Smooth muscle cell (in vitro differentiated cells): Measurements from ENCODE around the gene RPTOR. TPM values are rescaled to one million over a fixed set of nuclear protein-coding genes. Genes with fewer than 3 reads are reported as not detected.
A peak's percentile ranks its signal among the peaks of the same experiment; 100 is the strongest.

Source experiments
- DNase-seq: peaks from one replicate; lab custom pipeline; 2025; ENCODE audit not compliant: unreplicated experiment; lab: John Stamatoyannopoulos, UW
- H2AFZ ChIP-seq: fragments of 200-600 bp; sonication (generic); 2 replicates; pipeline ENCODE4 v1.6.0; 2016; ENCODE audit warnings: antibody characterized with exemption, low read depth, mild to moderate bottlenecking
- H3F3A ChIP-seq: fragments of 200-600 bp; sonication (generic); 2 replicates; pipeline ENCODE4 v1.6.0; 2017; ENCODE audit warnings: antibody characterized with exemption, low read depth
- H3K27ac ChIP-seq: fragments of 200-600 bp; sonication (generic); 2 replicates; pipeline ENCODE4 v1.5.1; 2016; ENCODE audit warnings: low read depth, mild to moderate bottlenecking
- H3K27me3 ChIP-seq: fragments of 200-600 bp; sonication (generic); 2 replicates; pipeline ENCODE4 v1.6.1; 2016; ENCODE audit warnings: low read depth, mild to moderate bottlenecking
- H3K36me3 ChIP-seq: fragments of 200-600 bp; sonication (generic); 2 replicates; pipeline ENCODE4 v1.5.1; 2016; ENCODE audit warnings: low read depth
- H3K4me1 ChIP-seq: fragments of 200-600 bp; sonication (generic); 2 replicates; pipeline ENCODE4 v1.5.1; 2016; ENCODE audit warnings: low read depth
- H3K4me2 ChIP-seq: fragments of 200-600 bp; sonication (generic); 2 replicates; pipeline ENCODE4 v1.6.0; 2016; ENCODE audit warnings: mild to moderate bottlenecking
- H3K4me3 ChIP-seq: fragments of 200-600 bp; sonication (generic); 2 replicates; pipeline ENCODE4 v1.5.1; 2016; ENCODE audit warnings: mild to moderate bottlenecking
- H3K79me2 ChIP-seq: fragments of 200-600 bp; sonication (generic); 2 replicates; pipeline ENCODE4 v1.6.0; 2016; ENCODE audit warnings: low read depth, mild to moderate bottlenecking
- H3K9ac ChIP-seq: fragments of 200-600 bp; sonication (generic); 2 replicates; pipeline ENCODE4 v1.6.0; 2016; ENCODE audit warnings: low read depth
- H3K9me3 ChIP-seq: fragments of 200-600 bp; sonication (generic); replicated peaks from 2 replicates; pipeline ENCODE4 v1.5.1; 2016; ENCODE audit warnings: low read depth
- H4K20me1 ChIP-seq: fragments of 200-600 bp; sonication (generic); 2 replicates; pipeline ENCODE4 v1.6.0; 2016; ENCODE audit warnings: low read depth
- WGBS: methylation state at CpG from one replicate; pipeline ENCODE4 v1.1.7; 2016; ENCODE audit warnings: low lambda C conversion rate; 5-methylcytosine and 5-hydroxymethylcytosine counted together
- polyA plus RNA-seq: library from polyadenylated mRNA; unstranded; fragments of >200 nt; fragmentation: Nextera tagmentation; extraction: Ambion mirVana; gene quantifications from 2 replicates; pipeline ENCODE4 v1.2.1, GENCODE V29; 2016
- total RNA-seq: library from RNA; depleted of rRNA; stranded (reverse); fragments of >200 nt; gene quantifications from 2 replicates; pipeline ENCODE4 v1.2.3, GENCODE V29; 2014
- TF ChIP-seq, protein P1 (sequence below): fragments of 200-600 bp; sonication (generic); IDR thresholded peaks from 2 replicates; pipeline ENCODE4 v1.5.1; 2017; ENCODE audit warnings: borderline replicate concordance, mild to moderate bottlenecking, antibody characterized with exemption; ENCODE audit not compliant: insufficient read depth, poor library complexity, severe bottlenecking

The RPTOR gene
- total and polyA plus RNA-seq, 2 experiments from 2014 or later: 10.6 to 12.2 TPM

DNA sequence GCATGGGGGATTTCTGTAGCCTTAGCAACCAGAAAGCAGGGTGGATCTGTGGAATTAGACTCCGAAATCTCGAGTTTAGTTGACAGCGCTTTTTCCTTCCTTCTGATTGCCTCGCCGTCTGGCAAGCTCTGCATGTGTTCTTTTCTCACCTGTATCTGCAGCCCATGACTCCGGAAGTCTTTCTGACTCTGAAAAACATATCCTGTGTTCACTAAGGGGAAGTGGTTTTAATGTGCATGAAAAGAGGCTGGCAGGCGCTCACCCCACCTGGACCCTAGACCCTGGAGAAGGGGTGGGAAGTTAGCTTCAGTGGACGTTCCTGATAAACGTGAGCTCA lies 158.5 kb downstream of the RPTOR start:
- 88% methylated on average over 9 of the region's 9 CpGs for WGBS
- H3K79me2 ChIP-seq: peaks cover 47% of the 10 kb centered on the region

DNA sequence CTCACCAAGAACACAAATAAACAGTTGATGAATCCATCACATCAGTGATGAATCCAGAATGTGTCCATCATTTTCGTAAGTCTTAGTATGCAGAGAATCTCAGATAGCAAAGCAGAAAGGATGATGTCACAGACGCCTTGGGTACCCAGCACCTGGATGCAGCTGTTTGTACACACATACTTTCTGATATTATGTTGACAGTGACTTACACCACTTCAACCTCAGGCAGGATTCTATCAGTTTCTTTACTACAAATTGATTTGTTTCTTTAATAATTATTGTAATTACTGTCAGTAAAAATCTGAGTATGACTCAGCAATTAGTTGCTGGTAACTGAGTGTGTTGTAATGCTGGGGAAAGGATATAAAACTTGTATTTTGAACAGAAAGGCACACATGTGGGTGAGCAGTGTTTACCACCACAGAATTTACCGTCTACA lies 159.8 kb downstream of the RPTOR start:
- Histone ChIP-seq H3K9me3 (no peaks in the 10 kb centered on the region), H3F3A (no peaks in the 10 kb centered on the region), H3K4me3 (no peak overlapping the region), H3K36me3 (no peaks in the 10 kb centered on the region), H3K4me2 (peak overlapping the region; percentile 8), H3K9ac (no peak overlapping the region), H3K27me3 (no peaks in the 10 kb centered on the region), H4K20me1 (peaks cover 64% of the 10 kb centered on the region), H3K27ac (no peak overlapping the region), H3K4me1 (no peaks in the 10 kb centered on the region), H3K79me2 (peaks cover 38% of the 10 kb centered on the region), H2AFZ (no peak overlapping the region)
- TF ChIP-seq, protein P1, sequence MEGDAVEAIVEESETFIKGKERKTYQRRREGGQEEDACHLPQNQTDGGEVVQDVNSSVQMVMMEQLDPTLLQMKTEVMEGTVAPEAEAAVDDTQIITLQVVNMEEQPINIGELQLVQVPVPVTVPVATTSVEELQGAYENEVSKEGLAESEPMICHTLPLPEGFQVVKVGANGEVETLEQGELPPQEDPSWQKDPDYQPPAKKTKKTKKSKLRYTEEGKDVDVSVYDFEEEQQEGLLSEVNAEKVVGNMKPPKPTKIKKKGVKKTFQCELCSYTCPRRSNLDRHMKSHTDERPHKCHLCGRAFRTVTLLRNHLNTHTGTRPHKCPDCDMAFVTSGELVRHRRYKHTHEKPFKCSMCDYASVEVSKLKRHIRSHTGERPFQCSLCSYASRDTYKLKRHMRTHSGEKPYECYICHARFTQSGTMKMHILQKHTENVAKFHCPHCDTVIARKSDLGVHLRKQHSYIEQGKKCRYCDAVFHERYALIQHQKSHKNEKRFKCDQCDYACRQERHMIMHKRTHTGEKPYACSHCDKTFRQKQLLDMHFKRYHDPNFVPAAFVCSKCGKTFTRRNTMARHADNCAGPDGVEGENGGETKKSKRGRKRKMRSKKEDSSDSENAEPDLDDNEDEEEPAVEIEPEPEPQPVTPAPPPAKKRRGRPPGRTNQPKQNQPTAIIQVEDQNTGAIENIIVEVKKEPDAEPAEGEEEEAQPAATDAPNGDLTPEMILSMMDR: no peak
- WGBS: 67% methylated on average over 3 of the region's 3 CpGs
- no peak for DNase-seq

More for the DNA sequence above, 158.5 kb downstream of the RPTOR start:
- Histone ChIP-seq H3K4me3 (no peak overlapping the region), H3K27me3 (no peaks in the 10 kb centered on the region), H3K9ac (no peak overlapping the region), H3K27ac (no peak overlapping the region), H3K36me3 (no peaks in the 10 kb centered on the region), H3F3A (no peaks in the 10 kb centered on the region), H4K20me1 (peaks cover 76% of the 10 kb centered on the region), H2AFZ (no peak overlapping the region), H3K4me1 (no peaks in the 10 kb centered on the region), H3K9me3 (no peaks in the 10 kb centered on the region), H3K4me2 (no peak overlapping the region)
- DNase-seq: no peak
- TF ChIP-seq, protein P1: no peak

DNA sequence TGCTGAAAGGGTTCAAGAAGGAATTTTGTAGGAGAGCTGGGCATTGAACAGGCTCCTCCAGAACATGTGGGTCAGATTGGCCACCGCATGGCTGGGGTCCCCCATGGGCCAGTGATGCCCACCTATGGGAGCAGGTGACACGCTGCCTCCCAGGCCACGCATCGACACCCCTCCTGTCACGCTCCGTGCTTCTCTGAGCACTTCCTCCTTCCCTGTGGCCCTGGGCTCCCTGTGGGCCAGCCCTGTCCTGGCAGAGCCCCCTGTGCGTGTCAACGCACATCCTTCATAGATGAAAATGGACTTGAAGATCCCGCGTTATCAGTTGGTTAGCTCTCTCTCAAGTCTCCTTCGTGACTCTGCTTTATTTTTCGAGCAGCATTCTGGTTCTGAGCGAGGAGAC lies 160.3 kb downstream of the RPTOR start:
- Histone ChIP-seq H3F3A (no peaks in the 10 kb centered on the region), H3K36me3 (no peaks in the 10 kb centered on the region), H2AFZ (no peak overlapping the region), H3K27me3 (no peaks in the 10 kb centered on the region), H3K9me3 (no peaks in the 10 kb centered on the region), H3K4me2 (peak overlapping the region; percentile 8), H3K4me3 (no peak overlapping the region), H3K9ac (no peak overlapping the region), H3K4me1 (no peaks in the 10 kb centered on the region), H3K27ac (no peak overlapping the region), H3K79me2 (peaks cover 37% of the 10 kb centered on the region), H4K20me1 (peaks cover 61% of the 10 kb centered on the region)
- WGBS: 95% methylated on average over 13 of the region's 13 CpGs
- TF ChIP-seq, protein P1: no peak
- DNase-seq: no peak

DNA sequence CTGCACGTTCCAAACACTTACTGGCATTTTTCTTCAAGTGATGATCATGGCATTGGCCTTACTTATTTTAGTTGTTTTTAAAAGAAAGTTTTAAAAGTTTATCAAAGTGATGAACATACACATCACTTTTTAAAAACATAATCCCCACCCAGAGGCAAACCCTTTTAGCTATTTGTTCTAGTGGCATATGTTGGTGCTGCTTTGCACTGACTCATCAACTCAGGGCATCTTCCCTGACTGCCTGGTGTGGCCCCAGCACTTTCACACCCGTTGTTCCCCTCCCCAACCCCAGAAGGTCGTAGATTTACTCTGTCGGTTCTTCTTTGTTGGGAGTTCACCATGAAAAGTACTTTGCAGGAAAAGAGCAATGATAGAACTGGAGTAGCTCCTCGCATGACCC lies 161.3 kb downstream of the RPTOR start:
- Histone ChIP-seq H3F3A (no peaks in the 10 kb centered on the region), H3K4me1 (no peaks in the 10 kb centered on the region), H3K27me3 (no peaks in the 10 kb centered on the region), H3K79me2 (peaks cover 37% of the 10 kb centered on the region), H3K4me2 (peak overlapping the region; percentile 14), H3K27ac (no peak overlapping the region), H3K9ac (no peak overlapping the region), H3K4me3 (no peak overlapping the region), H4K20me1 (peaks cover 59% of the 10 kb centered on the region), H3K9me3 (no peaks in the 10 kb centered on the region), H2AFZ (no peak overlapping the region), H3K36me3 (no peaks in the 10 kb centered on the region)
- WGBS: 67% methylated on average over 5 of the region's 5 CpGs
- TF ChIP-seq, protein P1: no peak
- DNase-seq: no peak
